ENCODE measurements around the gene PARD3.

DNA sequence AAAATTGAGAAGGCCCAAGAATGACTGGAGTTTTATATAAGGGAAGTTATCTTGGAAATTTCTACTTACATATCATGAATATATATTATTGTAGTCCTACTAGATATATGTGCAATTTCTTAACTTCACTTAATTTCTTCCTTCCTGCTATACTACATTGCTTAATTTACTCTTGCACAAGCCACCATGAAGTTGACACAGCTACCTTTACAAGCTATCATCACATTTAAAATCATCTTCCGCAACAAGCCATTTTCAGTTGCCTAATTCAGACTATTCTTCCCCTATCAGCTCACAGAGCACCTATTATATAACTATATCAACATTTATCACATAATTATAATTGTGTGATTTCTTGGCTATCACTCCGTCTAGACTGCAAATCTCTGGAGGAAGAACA, 418.4 kb downstream of the PARD3 start:
- TF ChIP-seq, protein P1, sequence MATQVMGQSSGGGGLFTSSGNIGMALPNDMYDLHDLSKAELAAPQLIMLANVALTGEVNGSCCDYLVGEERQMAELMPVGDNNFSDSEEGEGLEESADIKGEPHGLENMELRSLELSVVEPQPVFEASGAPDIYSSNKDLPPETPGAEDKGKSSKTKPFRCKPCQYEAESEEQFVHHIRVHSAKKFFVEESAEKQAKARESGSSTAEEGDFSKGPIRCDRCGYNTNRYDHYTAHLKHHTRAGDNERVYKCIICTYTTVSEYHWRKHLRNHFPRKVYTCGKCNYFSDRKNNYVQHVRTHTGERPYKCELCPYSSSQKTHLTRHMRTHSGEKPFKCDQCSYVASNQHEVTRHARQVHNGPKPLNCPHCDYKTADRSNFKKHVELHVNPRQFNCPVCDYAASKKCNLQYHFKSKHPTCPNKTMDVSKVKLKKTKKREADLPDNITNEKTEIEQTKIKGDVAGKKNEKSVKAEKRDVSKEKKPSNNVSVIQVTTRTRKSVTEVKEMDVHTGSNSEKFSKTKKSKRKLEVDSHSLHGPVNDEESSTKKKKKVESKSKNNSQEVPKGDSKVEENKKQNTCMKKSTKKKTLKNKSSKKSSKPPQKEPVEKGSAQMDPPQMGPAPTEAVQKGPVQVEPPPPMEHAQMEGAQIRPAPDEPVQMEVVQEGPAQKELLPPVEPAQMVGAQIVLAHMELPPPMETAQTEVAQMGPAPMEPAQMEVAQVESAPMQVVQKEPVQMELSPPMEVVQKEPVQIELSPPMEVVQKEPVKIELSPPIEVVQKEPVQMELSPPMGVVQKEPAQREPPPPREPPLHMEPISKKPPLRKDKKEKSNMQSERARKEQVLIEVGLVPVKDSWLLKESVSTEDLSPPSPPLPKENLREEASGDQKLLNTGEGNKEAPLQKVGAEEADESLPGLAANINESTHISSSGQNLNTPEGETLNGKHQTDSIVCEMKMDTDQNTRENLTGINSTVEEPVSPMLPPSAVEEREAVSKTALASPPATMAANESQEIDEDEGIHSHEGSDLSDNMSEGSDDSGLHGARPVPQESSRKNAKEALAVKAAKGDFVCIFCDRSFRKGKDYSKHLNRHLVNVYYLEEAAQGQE (IDR thresholded peaks at IDR 0.05; ENCODE audit: insufficient read depth in 1 of 2, low read depth in 2 of 2, low read length in 2 of 2): no peak
- TF ChIP-seq POLR2AphosphoS5 (IDR thresholded peaks at IDR 0.05; ENCODE audit: low read depth, low read length) (no peak), TAF1 (IDR thresholded peaks at IDR 0.05; ENCODE audit: borderline replicate concordance, insufficient read depth, low read length) (no peak), SIN3A (IDR thresholded peaks at IDR 0.05; ENCODE audit: borderline replicate concordance, insufficient read depth, low read length) (no peak)
